Gastroesophageal sphincter (tissue), 4 donors: ENCODE results near the gene WNT3A. TPM values are rescaled to one million over a fixed set of nuclear protein-coding genes. Genes with fewer than 3 reads are reported as not detected.

Source experiments
- ATAC-seq: fragments of 150-250 bp; one replicate; pipeline ENCODE4 v1.9.1; 2016; ENCODE audit warnings: mild to moderate bottlenecking, moderate library complexity
- H3K27ac ChIP-seq, 4 donors: fragments of 200-600 bp; sonication (generic) in 3 of 4; 1 replicate in 3 of 4; 2 replicates in 1 of 4; pipeline ENCODE4 v1.5.1; 2016 to 2019
- H3K27me3 ChIP-seq: fragments of 200-600 bp; sonication (generic); one replicate; pipeline ENCODE4 v1.5.1; 2019
- H3K36me3 ChIP-seq, 2 donors: fragments of 200-600 bp; sonication (generic); one replicate each; pipeline ENCODE4 v1.5.1; 2019; ENCODE audit warnings: control low read depth in 1 of 2
- H3K4me1 ChIP-seq, 3 donors: fragments of 200-600 bp; sonication (generic); 1 replicate in 2 of 3; 2 replicates in 1 of 3; pipeline ENCODE4 v1.5.1; 2016 to 2019; ENCODE audit warnings: control low read depth in 2 of 3
- H3K4me3 ChIP-seq, 2 donors: fragments of 200-600 bp; sonication (generic); one replicate each; pipeline ENCODE4 v1.5.1; 2019; ENCODE audit warnings: mild to moderate bottlenecking in 1 of 2, moderate library complexity in 1 of 2
- H3K9me3 ChIP-seq, 3 donors: fragments of 200-600 bp; sonication (generic); one replicate each; pipeline ENCODE4 v1.5.1; 2017 to 2019; ENCODE audit warnings: control low read depth in 2 of 3
- EP300 ChIP-seq: sonication (generic); formaldehyde crosslinking; IDR thresholded peaks from one replicate; pipeline ENCODE4 v1.6.1; 2017; ENCODE audit warnings: antibody characterized with exemption, mild to moderate bottlenecking
- POLR2A ChIP-seq, 2 donors: fragments of 450-650 bp; IDR thresholded peaks; one replicate each; pipeline ENCODE4 v1.6.1; 2017; ENCODE audit warnings: antibody characterized with exemption in 2 of 2, mild to moderate bottlenecking in 2 of 2, moderate library complexity in 1 of 2
- POLR2AphosphoS5 ChIP-seq: sonication (generic); formaldehyde crosslinking; IDR thresholded peaks from one replicate; pipeline ENCODE4 v1.6.1; 2017; ENCODE audit warnings: antibody characterized with exemption
- WGBS, 2 donors: methylation state at CpG; one replicate each; pipeline ENCODE4 v1.1.5; 2018; ENCODE audit warnings: low coverage in 1 of 2; 5-methylcytosine and 5-hydroxymethylcytosine counted together
- total RNA-seq, 4 donors: library from RNA; depleted of rRNA; stranded (reverse); fragments of >200 nt; gene quantifications; one replicate each; pipeline ENCODE4 v1.1.0, GENCODE V29; 2016
- TF ChIP-seq, protein P1 (sequence below), 4 experiments: fragments of 200-600 bp in 2 of 4; fragments of 450-650 bp in 2 of 4; sonication (generic) in 1 of 4; IDR thresholded peaks; one replicate each; pipeline ENCODE4 v1.5.1; 2017 to 2019; ENCODE audit warnings: antibody characterized with exemption in 4 of 4, mild to moderate bottlenecking in 2 of 4, moderate library complexity in 2 of 4

The WNT3A gene
- total RNA-seq, 4 donors from 2014 or later, result not detected

DNA sequence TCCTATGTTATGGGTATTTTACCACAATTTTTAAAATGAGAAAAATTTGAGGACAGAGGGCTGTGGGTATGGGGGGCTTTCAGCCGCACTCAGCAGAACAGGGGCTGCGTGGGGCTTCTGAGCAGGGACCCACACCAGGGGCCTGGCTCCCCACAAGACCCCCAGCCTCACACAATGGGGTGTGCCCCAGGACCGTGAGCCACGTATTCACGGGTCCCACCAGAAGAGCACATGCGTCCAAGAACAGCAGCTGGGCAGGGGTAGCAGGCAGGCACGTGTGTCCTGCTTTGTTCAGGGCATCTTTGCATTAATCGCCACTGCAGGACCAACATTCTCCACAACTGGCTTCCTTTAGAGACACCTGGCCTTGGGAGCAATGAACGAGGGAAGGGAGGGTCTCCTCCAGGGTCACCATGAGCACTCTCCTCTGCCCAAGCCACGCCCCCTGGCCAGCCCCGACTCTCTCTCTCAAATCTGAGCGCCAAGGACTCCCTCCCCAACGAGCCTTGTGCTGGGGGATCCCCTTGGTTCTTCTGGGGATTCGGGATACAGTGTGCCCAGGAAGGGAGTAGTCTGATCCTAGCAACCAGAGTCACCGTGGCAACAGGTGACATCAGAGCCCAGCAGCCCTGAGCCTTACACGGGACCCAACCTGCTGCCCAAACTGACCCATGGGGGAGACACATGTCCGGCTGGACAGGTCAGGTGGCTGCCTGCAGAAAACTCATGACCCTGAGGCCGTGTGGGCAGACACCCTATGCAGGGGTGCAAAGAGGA, 68.3 kb downstream of the WNT3A start:
- ATAC-seq, result no peak
- TF ChIP-seq EP300, result no peak
- TF ChIP-seq, protein P1, sequence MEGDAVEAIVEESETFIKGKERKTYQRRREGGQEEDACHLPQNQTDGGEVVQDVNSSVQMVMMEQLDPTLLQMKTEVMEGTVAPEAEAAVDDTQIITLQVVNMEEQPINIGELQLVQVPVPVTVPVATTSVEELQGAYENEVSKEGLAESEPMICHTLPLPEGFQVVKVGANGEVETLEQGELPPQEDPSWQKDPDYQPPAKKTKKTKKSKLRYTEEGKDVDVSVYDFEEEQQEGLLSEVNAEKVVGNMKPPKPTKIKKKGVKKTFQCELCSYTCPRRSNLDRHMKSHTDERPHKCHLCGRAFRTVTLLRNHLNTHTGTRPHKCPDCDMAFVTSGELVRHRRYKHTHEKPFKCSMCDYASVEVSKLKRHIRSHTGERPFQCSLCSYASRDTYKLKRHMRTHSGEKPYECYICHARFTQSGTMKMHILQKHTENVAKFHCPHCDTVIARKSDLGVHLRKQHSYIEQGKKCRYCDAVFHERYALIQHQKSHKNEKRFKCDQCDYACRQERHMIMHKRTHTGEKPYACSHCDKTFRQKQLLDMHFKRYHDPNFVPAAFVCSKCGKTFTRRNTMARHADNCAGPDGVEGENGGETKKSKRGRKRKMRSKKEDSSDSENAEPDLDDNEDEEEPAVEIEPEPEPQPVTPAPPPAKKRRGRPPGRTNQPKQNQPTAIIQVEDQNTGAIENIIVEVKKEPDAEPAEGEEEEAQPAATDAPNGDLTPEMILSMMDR (IDR thresholded peaks at IDR 0.05), result no peak
- no peak for TF ChIP-seq POLR2A (IDR thresholded peaks at IDR 0.05)
- TF ChIP-seq POLR2AphosphoS5, result no peak
- WGBS, 2 donors, result 39 to 94% methylated on average over 2 to 11 of the region's 18 CpGs
- H3K9me3 ChIP-seq, result no peaks in the 10 kb centered on the region
- H3K36me3 ChIP-seq, result no peaks in the 10 kb centered on the region
- peaks cover 0 to 4% (median 0%) of the 10 kb centered on the region in 3 donors for H3K4me1 ChIP-seq
- no peak overlapping the region for H3K4me3 ChIP-seq
- H3K27me3 ChIP-seq, result peaks cover 27% of the 10 kb centered on the region
- no peak overlapping the region for H3K27ac ChIP-seq

DNA sequence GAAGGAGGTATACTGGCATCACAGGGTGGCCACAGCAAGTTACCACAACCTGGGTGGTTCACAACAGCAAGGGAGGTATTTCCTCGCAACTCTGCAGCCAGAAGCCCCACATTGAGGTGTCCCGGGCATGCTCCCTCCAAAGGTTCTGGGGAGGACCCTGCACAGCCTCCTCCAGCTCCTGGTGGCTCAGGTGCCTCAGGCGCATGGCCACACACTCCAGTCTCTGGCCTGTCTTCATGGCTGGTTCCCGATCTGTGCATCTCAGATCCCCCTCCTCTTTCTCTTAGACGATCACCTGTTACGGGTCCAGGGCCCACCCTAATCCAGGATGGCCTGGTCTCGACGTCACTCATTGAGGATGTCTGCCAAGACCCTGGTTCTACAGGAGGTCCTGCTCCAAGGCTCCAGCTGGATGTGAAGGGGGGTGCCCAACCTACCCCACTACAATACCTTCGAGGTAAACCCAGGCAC, 69.0 kb downstream of the WNT3A start:
- Histone ChIP-seq H3K4me1 (peaks cover 0 to 10% (median 0%) of the 10 kb centered on the region in 3 donors), H3K4me3 (no peak overlapping the region), H3K9me3 (no peaks in the 10 kb centered on the region), H3K27ac (no peak overlapping the region), H3K27me3 (peaks cover 20% of the 10 kb centered on the region), H3K36me3 (no peaks in the 10 kb centered on the region)
- TF ChIP-seq EP300 (no peak), POLR2A (IDR thresholded peaks at IDR 0.05) (no peak), POLR2AphosphoS5 (no peak)
- TF ChIP-seq, protein P1 (IDR thresholded peaks at IDR 0.05), result no peak
- ATAC-seq, result no peak
- 70 to 83% methylated on average over 1 to 2 of the region's 9 CpGs for WGBS, 2 donors

DNA sequence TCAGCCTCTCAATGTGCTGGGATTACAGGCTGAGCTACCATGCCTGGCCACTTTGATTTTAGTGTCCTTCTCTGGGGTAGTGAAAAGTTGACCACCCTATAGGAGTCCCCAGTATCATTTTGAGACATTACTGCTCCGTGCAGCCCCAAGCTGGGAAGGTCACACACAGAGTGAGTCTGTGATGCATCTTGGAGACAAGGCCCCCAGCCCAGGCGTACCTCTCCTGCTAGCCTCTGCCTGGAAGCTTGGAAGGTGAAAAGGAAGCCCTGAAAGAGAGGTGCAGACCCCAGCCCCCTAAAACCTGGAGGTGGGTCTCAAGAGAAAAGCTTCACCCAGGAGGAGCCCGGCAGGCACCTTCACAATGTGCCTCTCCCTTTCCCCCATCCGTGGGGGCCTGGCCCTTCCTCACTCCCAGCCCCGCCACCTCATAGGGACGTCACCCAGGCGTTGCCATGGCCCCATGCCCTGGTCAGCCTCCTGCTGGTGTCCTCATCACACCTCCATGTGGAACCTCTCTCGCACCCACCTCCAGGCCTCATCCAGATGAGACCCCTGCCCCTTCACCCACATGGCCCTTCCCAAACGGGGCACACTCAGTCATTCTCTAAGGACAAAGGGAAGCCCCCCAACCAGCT, 70.1 kb downstream of the WNT3A start:
- peaks cover 9% of the 10 kb centered on the region for H3K27me3 ChIP-seq
- WGBS, 2 donors, result 60 to 75% methylated on average over 1 to 6 of the region's 9 CpGs
- H3K27ac ChIP-seq, result no peak overlapping the region
- no peak for ATAC-seq
- H3K4me1 ChIP-seq, result peaks cover 0 to 21% (median 8%) of the 10 kb centered on the region in 3 donors
- TF ChIP-seq EP300, result no peak
- TF ChIP-seq POLR2AphosphoS5, result no peak
- TF ChIP-seq POLR2A (IDR thresholded peaks at IDR 0.05), result no peak
- TF ChIP-seq, protein P1 (IDR thresholded peaks at IDR 0.05), result no peak
- no peak overlapping the region for H3K4me3 ChIP-seq
- H3K36me3 ChIP-seq, result no peaks in the 10 kb centered on the region
- H3K9me3 ChIP-seq, result no peaks in the 10 kb centered on the region

DNA sequence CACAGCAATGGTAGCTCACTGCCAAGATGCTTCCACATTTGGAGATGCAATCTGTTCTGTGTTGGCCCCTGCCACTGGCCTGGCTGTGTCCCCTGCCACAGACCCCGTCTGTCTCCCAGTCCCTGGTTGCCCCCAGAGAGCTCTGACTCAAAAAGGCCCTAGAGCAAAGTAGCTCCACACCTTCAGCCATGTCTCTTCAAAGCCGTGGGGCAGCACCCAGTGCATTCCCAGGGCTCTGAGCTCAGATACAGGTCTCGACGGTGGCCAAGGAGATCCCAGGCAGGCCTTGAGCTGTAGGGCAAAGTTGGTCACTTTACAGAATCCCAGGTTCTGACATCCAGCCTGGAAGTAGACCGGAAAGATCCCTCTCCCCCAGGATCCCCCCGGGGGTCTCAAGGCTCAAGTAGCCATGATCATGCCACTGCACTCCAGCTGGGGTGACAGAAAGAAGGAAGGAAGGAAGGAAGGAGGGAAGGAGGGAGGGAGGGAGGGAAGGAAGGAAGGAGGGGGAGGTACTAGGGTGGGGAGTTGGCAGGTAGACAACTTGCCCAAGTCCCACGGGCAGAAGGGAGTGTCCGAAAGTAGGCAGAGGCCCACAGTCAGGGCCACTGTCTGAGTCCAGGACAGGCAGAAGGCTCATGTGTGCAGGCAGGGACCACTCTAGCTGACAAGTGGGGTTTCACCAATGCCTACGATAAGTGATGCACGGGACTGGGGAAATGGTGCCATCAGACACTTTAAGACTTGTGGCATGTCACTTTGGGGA, 71.0 kb downstream of the WNT3A start:
- no peaks in the 10 kb centered on the region for H3K9me3 ChIP-seq
- ATAC-seq, result no peak
- H3K4me1 ChIP-seq, result peaks cover 0 to 21% (median 8%) of the 10 kb centered on the region in 3 donors
- peaks cover 4% of the 10 kb centered on the region for H3K27me3 ChIP-seq
- 45% methylated on average over 2 of the region's 10 CpGs; no CpG with 5 or more reads in 1 of the 2 donors for WGBS, 2 donors
- no peak overlapping the region for H3K4me3 ChIP-seq
- no peak for TF ChIP-seq POLR2AphosphoS5
- no peak for TF ChIP-seq EP300
- no peak for TF ChIP-seq POLR2A (IDR thresholded peaks at IDR 0.05)
- TF ChIP-seq, protein P1 (IDR thresholded peaks at IDR 0.05), result no peak
- no peaks in the 10 kb centered on the region for H3K36me3 ChIP-seq
- H3K27ac ChIP-seq, result no peak overlapping the region
